Measurements from ENCODE around the gene AATF.

The AATF gene

DNA sequence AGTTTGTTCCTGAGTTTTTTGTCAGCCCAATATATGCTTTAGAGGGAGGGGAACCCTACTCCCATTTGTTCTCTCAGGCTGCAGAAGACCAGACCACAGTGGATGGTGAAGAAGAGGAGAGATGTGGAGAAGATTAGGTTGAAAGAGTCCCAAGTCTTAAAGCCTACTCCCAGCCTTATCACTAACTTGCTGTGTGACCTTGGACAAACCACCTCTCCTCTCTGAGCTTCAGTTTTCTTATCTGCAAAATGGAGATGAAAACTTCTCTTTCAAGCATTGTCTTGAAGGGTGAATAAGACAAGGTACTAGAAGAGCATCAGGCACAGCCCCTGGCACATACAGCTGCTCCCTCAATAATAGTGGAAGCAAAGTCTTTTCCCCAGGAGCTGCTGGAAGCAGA, 26.6 kb upstream of the AATF start:
- DNase-seq (ENCODE audit: low read depth): no peak
- H3K4me3 ChIP-seq (ENCODE audit: low read depth, low read length): no peak overlapping the region
- no peak for TF ChIP-seq CTCF (IDR thresholded peaks at IDR 0.05; ENCODE audit: low read depth, low read length, missing control alignments)

- no peak for DNase-seq (ENCODE audit: low read depth)
- H3K4me3 ChIP-seq (ENCODE audit: low read depth, low read length): no peak overlapping the region
- no peak for TF ChIP-seq CTCF (IDR thresholded peaks at IDR 0.05; ENCODE audit: low read depth, low read length, missing control alignments)
Measured at GRCh38 chr17:36923814-36924221, 24.9 kb upstream of the AATF start.

- no peak for DNase-seq (ENCODE audit: low read depth)
- no peak for TF ChIP-seq CTCF (IDR thresholded peaks at IDR 0.05; ENCODE audit: low read depth, low read length, missing control alignments)
Measured at GRCh38 chr17:36926226-36926625, 22.5 kb upstream of the AATF start.

DNA sequence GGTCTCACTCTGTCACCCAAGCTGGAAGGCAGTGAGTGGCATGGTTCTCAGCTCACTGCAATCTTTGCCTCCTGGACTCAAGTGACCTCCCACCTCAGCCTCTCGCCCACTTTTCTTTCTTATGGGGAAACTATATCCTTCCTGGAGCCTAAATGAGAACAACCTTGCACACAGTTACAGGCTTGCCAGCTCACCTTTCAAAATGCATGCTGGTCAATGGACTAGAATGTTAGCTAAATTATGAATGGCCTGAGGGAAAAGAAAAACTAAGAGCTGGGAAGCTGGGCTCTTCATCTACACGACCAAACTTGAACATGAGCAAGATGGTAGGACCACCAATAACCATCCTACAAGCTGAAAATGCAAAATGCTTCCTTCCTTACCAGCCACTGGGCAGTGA, 22.1 kb upstream of the AATF start:
- no peak for DNase-seq (ENCODE audit: low read depth)
- no peak overlapping the region for H3K4me3 ChIP-seq (ENCODE audit: low read depth, low read length)
- TF ChIP-seq CTCF (IDR thresholded peaks at IDR 0.05; ENCODE audit: low read depth, low read length, missing control alignments): no peak

More at GRCh38 chr17:36926226-36926625, 22.5 kb upstream of the AATF start:
- no peak overlapping the region for H3K4me3 ChIP-seq (ENCODE audit: low read depth, low read length)

DNA sequence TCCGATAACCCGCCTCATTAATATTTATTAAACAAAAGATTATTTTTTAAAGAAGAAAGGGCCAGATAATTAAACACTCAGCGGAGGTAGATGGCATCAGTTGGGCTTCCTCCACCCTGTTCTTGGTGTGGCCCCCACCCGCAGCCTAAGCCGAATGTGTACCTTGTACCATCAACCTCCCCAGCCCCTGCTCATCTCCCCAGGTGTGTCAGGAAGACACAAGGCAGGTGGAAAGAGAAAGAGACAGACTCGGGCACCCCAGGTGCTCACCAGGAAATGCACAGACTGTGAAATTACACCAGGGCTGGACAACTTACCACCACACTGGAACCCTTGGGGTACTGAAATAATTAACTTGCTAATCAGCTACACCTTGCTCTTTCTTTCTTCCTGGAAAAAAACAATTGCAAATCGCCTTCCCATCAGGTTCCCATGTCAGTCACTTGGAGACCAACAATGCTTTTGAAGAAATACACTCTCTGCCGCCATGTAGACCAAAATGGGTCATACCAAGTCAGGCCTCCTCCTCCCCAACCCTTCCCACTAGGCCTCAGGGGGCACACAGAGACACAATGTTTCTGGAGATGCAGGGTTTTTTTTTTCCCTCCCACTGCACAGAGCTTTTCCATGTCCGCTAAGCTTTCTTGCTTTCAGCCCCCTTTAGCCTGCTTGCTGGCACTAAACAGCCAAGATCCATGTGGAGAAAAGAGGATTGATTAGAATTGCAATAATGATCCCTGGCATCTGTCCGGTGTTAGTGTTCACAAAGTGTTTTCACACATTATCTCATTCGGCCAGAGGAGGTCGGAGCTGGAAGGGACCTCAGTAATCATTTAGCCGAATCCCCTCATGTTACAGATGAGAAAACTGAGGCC, 20.0 kb upstream of the AATF start:
- DNase-seq (ENCODE audit: low read depth): no peak
- TF ChIP-seq CTCF (IDR thresholded peaks at IDR 0.05; ENCODE audit: low read depth, low read length, missing control alignments): no peak
- H3K4me3 ChIP-seq (ENCODE audit: low read depth, low read length): no peak overlapping the region

- no peak for TF ChIP-seq CTCF (IDR thresholded peaks at IDR 0.05; ENCODE audit: low read depth, low read length, missing control alignments)
- no peak for DNase-seq (ENCODE audit: low read depth)
- no peak overlapping the region for H3K4me3 ChIP-seq (ENCODE audit: low read depth, low read length)
Measured at GRCh38 chr17:36929851-36930582, 18.7 kb upstream of the AATF start.
